ENCODE measurements around the gene BAAT. TPM values are rescaled to one million over a fixed set of nuclear protein-coding genes. Genes with fewer than 3 reads are reported as not detected.

BAAT gene
- total and polyA plus RNA-seq, 2 of the 4 experiments (the other 2 are of a cell fraction), result not detected

DNA sequence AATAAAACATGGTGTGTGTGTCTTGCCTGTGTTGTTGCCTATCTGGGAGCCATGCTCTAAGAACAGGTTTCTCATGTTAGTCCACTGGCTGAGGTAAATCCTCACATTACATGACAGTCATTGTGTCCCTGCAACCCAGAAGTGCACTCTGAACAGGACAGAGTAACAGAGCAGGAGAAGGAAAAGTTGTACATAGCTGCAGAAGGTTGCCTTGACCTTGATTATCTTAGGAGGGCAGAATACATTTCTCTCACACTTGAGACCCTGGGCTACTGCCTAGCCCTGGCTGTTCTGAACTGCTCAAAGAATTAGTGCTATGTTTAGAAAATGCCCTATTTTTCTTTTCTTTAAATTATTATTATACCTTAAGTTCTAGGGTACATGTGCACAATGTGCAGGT, 30.8 kb upstream of the BAAT start:
- intact Hi-C loops (cut with micrococcal nuclease) (no loop called here), in situ Hi-C loops (cut with MboI; ENCODE audit: low sequenced_read_pairs) (no loop called here)

More for the DNA sequence above, 30.8 kb upstream of the BAAT start:
- 0 out of 4 replicates have a peak, but pooled peaks cover 0 to 2% of the 10 kb centered on the region in 2 experiments for H3K79me1 ChIP-seq (ENCODE audit: low read depth in 1 of 2, low read length in 2 of 2)
- ChIA-PET POLR2A (ENCODE audit: unreplicated experiment) (no interaction called here), CTCF (no interaction called here)
- no peak overlapping the region for H2AK9ac ChIP-seq (replicated peaks; ENCODE audit: low read depth, low read length, poor library complexity)
- no TSS peak for BruUV-seq (replicated peaks)
- H3K4me3 ChIP-seq (ENCODE audit: insufficient read depth, low read depth, low read length), result no peak overlapping the region
- no peak overlapping the region for H3K14ac ChIP-seq (replicated peaks; ENCODE audit: low read depth, low read length)
- H3K23ac ChIP-seq (ENCODE audit: low read depth, low read length), result no peak overlapping the region
- H3K18ac ChIP-seq (ENCODE audit: low read depth, low read length), result no peak overlapping the region
- H2BK15ac ChIP-seq (ENCODE audit: low read depth, low read length), result no peak overlapping the region
- no peak overlapping the region for H3K4me2 ChIP-seq (ENCODE audit: low read depth, low read length)
- no peaks in the 10 kb centered on the region for H3K9me1 ChIP-seq (ENCODE audit: insufficient read depth, low read length)
- no peak overlapping the region for H2AFZ ChIP-seq (replicated peaks; ENCODE audit: low read length, poor library complexity)
- H3K4ac ChIP-seq (ENCODE audit: low read depth, low read length), result no peak overlapping the region
- H3K36me3 ChIP-seq (ENCODE audit: control insufficient read depth, insufficient read depth, low read length), result no peaks in the 10 kb centered on the region
- no peak overlapping the region for H3K9ac ChIP-seq (ENCODE audit: low read depth, low read length)
- ATAC-seq (ENCODE audit: low read depth) (no peak), DNase-seq (no peak)
- H3K9me3 ChIP-seq (ENCODE audit: control insufficient read depth, insufficient read depth, low read length), result peaks cover 24% of the 10 kb centered on the region
- no peak overlapping the region for H3K56ac ChIP-seq (ENCODE audit: extremely low read depth, insufficient read depth, low read length)
- H4K5ac ChIP-seq (ENCODE audit: low read depth, low read length), result no peak overlapping the region
- no peak overlapping the region for H2BK20ac ChIP-seq (ENCODE audit: low read depth, low read length)
- H4K8ac ChIP-seq (ENCODE audit: low read depth in 2 of 2, low read length in 2 of 2), result no peak overlapping the region
- H3K4me1 ChIP-seq (ENCODE audit: control insufficient read depth, insufficient read depth, low read length), result no peaks in the 10 kb centered on the region
- no peak overlapping the region for H3K27ac ChIP-seq (ENCODE audit: insufficient read depth, low read length)
- no peak overlapping the region for H2BK5ac ChIP-seq (ENCODE audit: low read depth, low read length, poor library complexity, severe bottlenecking)
- no peak overlapping the region for H4K91ac ChIP-seq (ENCODE audit: insufficient read depth, low read depth, low read length)
- no peaks in the 10 kb centered on the region for H3K27me3 ChIP-seq (ENCODE audit: control insufficient read depth, insufficient read depth, low read length)
- dilution Hi-C loops (cut with HindIII; ENCODE audit: low sequenced_read_pairs, unreplicated experiment), result no loop called here
- no peak for TF ChIP-seq MAFK (IDR thresholded peaks at IDR 0.05; ENCODE audit: low read depth, low read length)
- no peak for TF ChIP-seq CHD1 (IDR thresholded peaks at IDR 0.05; ENCODE audit: low read depth, low read length)
- TF ChIP-seq CTCF (conservative IDR thresholded peaks at IDR 0.05; ENCODE audit: low read depth, low read length), result no peak
- TF ChIP-seq RFX5 (IDR thresholded peaks at IDR 0.05; ENCODE audit: low read depth, low read length), result no peak
- no peak for TF ChIP-seq FOS (IDR thresholded peaks at IDR 0.05; ENCODE audit: low read depth, low read length)
- TF ChIP-seq RCOR1 (IDR thresholded peaks at IDR 0.05; ENCODE audit: insufficient replicate concordance, low read length), result no peak
- no peak for TF ChIP-seq ELK1 (IDR thresholded peaks at IDR 0.05; ENCODE audit: borderline replicate concordance, low read depth, low read length)
- TF ChIP-seq BHLHE40 (IDR thresholded peaks at IDR 0.05; ENCODE audit: low read depth, low read length), result no peak
- no peak for TF ChIP-seq NFE2L2 (IDR thresholded peaks at IDR 0.05; ENCODE audit: low read depth, low read length)
- TF ChIP-seq MXI1 (IDR thresholded peaks at IDR 0.05; ENCODE audit: borderline replicate concordance, low read depth, low read length), result no peak
- TF ChIP-seq SMC3 (IDR thresholded peaks at IDR 0.05; ENCODE audit: low read depth, low read length), result no peak
- TF ChIP-seq MAZ (IDR thresholded peaks at IDR 0.05; ENCODE audit: borderline replicate concordance, low read depth, low read length), result no peak
- TF ChIP-seq RAD21 (IDR thresholded peaks at IDR 0.05; ENCODE audit: low read length), result no peak
- TF ChIP-seq CEBPB (IDR thresholded peaks at IDR 0.05; ENCODE audit: low read depth, low read length), result no peak
- no peak for TF ChIP-seq USF2 (IDR thresholded peaks at IDR 0.05; ENCODE audit: low read depth, low read length)
- H4K20me1 ChIP-seq (ENCODE audit: insufficient read depth, low read length), result no peaks in the 10 kb centered on the region
- no peak overlapping the region for H2BK120ac ChIP-seq (ENCODE audit: low read depth, low read length)
- no peak overlapping the region for H2AK5ac ChIP-seq (ENCODE audit: low read depth, low read length)

Data from IMR-90 (cell line).